Measurements from ENCODE around the gene TFPT. TPM values are rescaled to one million over a fixed set of nuclear protein-coding genes. Genes with fewer than 3 reads are reported as not detected.

The TFPT gene
- total RNA-seq, 1 donor from 2014 or later = 25.2 TPM

- Histone ChIP-seq H3K4me1 (ENCODE audit: insufficient read depth, low read length) (peaks cover 22% of the 10 kb centered on the region), H3K4me2 (ENCODE audit: low read length) (peak overlapping the region; percentile 94), H3K4me3 (ENCODE audit: insufficient read depth, low read depth, low read length) (peak overlapping the region; percentile 69), H3K27me3 (ENCODE audit: insufficient read depth, low read length) (no peaks in the 10 kb centered on the region), H3K79me2 (ENCODE audit: insufficient read depth, low read length) (peaks cover 18% of the 10 kb centered on the region), H3K9me3 (ENCODE audit: insufficient read depth, low read depth, low read length) (no peaks in the 10 kb centered on the region), H3K36me3 (ENCODE audit: insufficient read depth, low read length) (peaks cover 15% of the 10 kb centered on the region), H3K27ac (ENCODE audit: low read depth, low read length) (peak overlapping the region; percentile 78), H4K20me1 (ENCODE audit: insufficient read depth, low read length) (peaks cover 7% of the 10 kb centered on the region), H3K9ac (ENCODE audit: low read length) (peak overlapping the region; percentile 84), H2AFZ (ENCODE audit: low read depth, low read length) (peak overlapping the region; percentile 5)
- Mint-ChIP-seq H3K36me3 (ENCODE audit: low read depth, unreplicated experiment) (peaks cover 6% of the 10 kb centered on the region), H3K27ac (ENCODE audit: unreplicated experiment) (peak overlapping the region; percentile 87), H3K9me3 (ENCODE audit: unreplicated experiment) (peaks cover 7% of the 10 kb centered on the region), H3K4me1 (ENCODE audit: low read depth, unreplicated experiment) (peaks cover 7% of the 10 kb centered on the region), H3K27me3 (ENCODE audit: low read depth, unreplicated experiment) (peaks cover 10% of the 10 kb centered on the region), H3K4me3 (ENCODE audit: unreplicated experiment) (peak overlapping the region; percentile 98)
- TF ChIP-seq EZH2 (IDR thresholded peaks at IDR 0.05; ENCODE audit: insufficient read depth, low read length) (no peak), CTCF (IDR thresholded peaks at IDR 0.05; ENCODE audit: insufficient read depth, low read depth, low read length) (no peak)
- FAIRE-seq (no peak), DNase-seq (ENCODE audit: low read depth) (no peak)
These were observed 45.4 kb upstream of the TFPT start for GRCh38 chr19:54160854-54161253.

GRCh38 chr19:54160182-54160811, 44.8 kb upstream of the TFPT start:
- peaks cover 7% of the 10 kb centered on the region for H3K4me1 Mint-ChIP-seq (ENCODE audit: low read depth, unreplicated experiment)
- peak overlapping the region; percentile 78 for H3K27ac ChIP-seq (ENCODE audit: low read depth, low read length)

More at GRCh38 chr19:54160182-54160811, 44.8 kb upstream of the TFPT start:
- H3K4me1 ChIP-seq (ENCODE audit: insufficient read depth, low read length) = peaks cover 22% of the 10 kb centered on the region
- H4K20me1 ChIP-seq (ENCODE audit: insufficient read depth, low read length) = peaks cover 9% of the 10 kb centered on the region
- FAIRE-seq = no peak
- H3K4me3 Mint-ChIP-seq (ENCODE audit: unreplicated experiment) = peak overlapping the region; percentile 98
- H3K27me3 ChIP-seq (ENCODE audit: insufficient read depth, low read length) = no peaks in the 10 kb centered on the region
- peaks cover 7% of the 10 kb centered on the region for H3K9me3 Mint-ChIP-seq (ENCODE audit: unreplicated experiment)
- H3K36me3 ChIP-seq (ENCODE audit: insufficient read depth, low read length) = peaks cover 16% of the 10 kb centered on the region
- TF ChIP-seq CTCF (IDR thresholded peaks at IDR 0.05; ENCODE audit: insufficient read depth, low read depth, low read length) (no peak), EZH2 (IDR thresholded peaks at IDR 0.05; ENCODE audit: insufficient read depth, low read length) (no peak)
- peaks cover 4% of the 10 kb centered on the region for H3K27me3 Mint-ChIP-seq (ENCODE audit: low read depth, unreplicated experiment)
- H3K36me3 Mint-ChIP-seq (ENCODE audit: low read depth, unreplicated experiment) = peaks cover 8% of the 10 kb centered on the region
- no peaks in the 10 kb centered on the region for H3K9me3 ChIP-seq (ENCODE audit: insufficient read depth, low read depth, low read length)
- peak overlapping the region; percentile 69 for H3K4me3 ChIP-seq (ENCODE audit: insufficient read depth, low read depth, low read length)
- peak overlapping the region; percentile 99 for H3K27ac Mint-ChIP-seq (ENCODE audit: unreplicated experiment)
- no peak for DNase-seq (ENCODE audit: low read depth)
- peaks cover 18% of the 10 kb centered on the region for H3K79me2 ChIP-seq (ENCODE audit: insufficient read depth, low read length)
- H3K9ac ChIP-seq (ENCODE audit: low read length) = peak overlapping the region; percentile 84
- H3K4me2 ChIP-seq (ENCODE audit: low read length) = peak overlapping the region; percentile 94
- peak overlapping the region; percentile 86 for H2AFZ ChIP-seq (ENCODE audit: low read depth, low read length)
